Prostate gland (tissue), 2 donors: Measurements from ENCODE around the gene PLEKHO1. TPM values are rescaled to one million over a fixed set of nuclear protein-coding genes. Genes with fewer than 3 reads are reported as not detected.
"Not testable (repeated sequence)": the region's sequence is repeated elsewhere in the genome, so short reads cannot be mapped to it uniquely, and the experiment has no call there.

Experiments used
- DNase-seq: peaks from one replicate; pipeline ENCODE4 v3.0.0-alpha.2; 2019; ENCODE audit warnings: low spot score
- H3K27ac ChIP-seq, 2 donors: fragments of 200-600 bp; sonication (generic); 2 replicates each; pipeline ENCODE4 v1.5.1; 2017 to 2019
- H3K27me3 ChIP-seq: fragments of 200-600 bp; sonication (generic); replicated peaks from 2 replicates; pipeline ENCODE4 v1.5.1; 2019; ENCODE audit not compliant: insufficient read depth
- H3K36me3 ChIP-seq, 2 donors: fragments of 200-600 bp; sonication (generic); 1 replicate in 1 of 2; 2 replicates in 1 of 2; pipeline versions ENCODE4 v1.5.1 to v1.8.1; 2017 to 2019
- H3K4me1 ChIP-seq: fragments of 200-600 bp; sonication (generic); replicated peaks from 2 replicates; pipeline ENCODE4 v1.5.1; 2019
- H3K4me3 ChIP-seq, 2 donors: fragments of 200-600 bp; sonication (generic); 2 replicates each; pipeline ENCODE4 v1.5.1; 2017 to 2019
- H3K9me3 ChIP-seq: fragments of 200-600 bp; sonication (generic); 2 replicates; pipeline ENCODE4 v1.5.1; 2017
- POLR2A ChIP-seq: fragments of 450-650 bp; IDR thresholded peaks from one replicate; pipeline ENCODE4 v1.6.1; 2016; ENCODE audit warnings: antibody characterized with exemption, mild to moderate bottlenecking
- POLR2AphosphoS5 ChIP-seq: sonication (generic); formaldehyde crosslinking; IDR thresholded peaks from one replicate; pipeline ENCODE4 v1.6.1; 2017; ENCODE audit warnings: antibody characterized with exemption
- WGBS: methylation state at CpG from one replicate; pipeline ENCODE4 v1.1.5; 2018; 5-methylcytosine and 5-hydroxymethylcytosine counted together
- intact Hi-C: fragments of 100-400 bp; cut with DNase I; formaldehyde crosslinking; loops from one replicate; pipeline ENCODE4 v1.14.2; 2022
- total RNA-seq, 2 donors: library from RNA; depleted of rRNA; stranded (reverse); fragments of >200 nt; gene quantifications; one replicate each; pipeline ENCODE4 v1.1.0, GENCODE V29; 2016
- TF ChIP-seq, protein P1 (sequence below), 4 experiments: fragments of 200-600 bp in 2 of 4; fragments of 450-650 bp in 2 of 4; sonication (generic) in 2 of 4; IDR thresholded peaks; 1 replicate in 3 of 4; 2 replicates in 1 of 4; pipeline ENCODE4 v1.5.1; 2016 to 2019; ENCODE audit warnings: antibody characterized with exemption in 4 of 4, mild to moderate bottlenecking in 2 of 4, moderate library complexity in 2 of 4

The PLEKHO1 gene
- total RNA-seq, 2 donors from 2014 or later: 33.1 to 75.0 TPM

DNA sequence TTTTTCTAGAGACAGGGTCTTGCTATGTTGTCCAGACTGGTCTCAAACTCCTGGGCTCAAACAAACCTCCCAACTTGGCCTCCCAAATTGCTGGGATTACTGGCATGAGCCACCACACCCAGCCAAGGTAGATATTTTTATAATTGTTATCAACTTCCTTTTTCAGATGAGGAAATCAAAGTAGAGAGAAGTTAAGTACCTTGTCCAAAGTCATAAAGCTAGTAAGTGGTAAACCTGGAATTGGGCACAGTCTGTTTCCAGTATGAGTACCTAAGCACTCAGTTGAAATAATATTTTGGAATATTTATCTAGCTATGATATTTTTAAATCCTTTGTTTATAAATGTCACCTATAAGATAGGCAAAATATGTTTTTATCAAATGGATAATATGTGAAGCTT is 22.3 kb upstream of the PLEKHO1 start:
- TF ChIP-seq POLR2A: no peak
- no peak for TF ChIP-seq POLR2AphosphoS5
- TF ChIP-seq, protein P1, sequence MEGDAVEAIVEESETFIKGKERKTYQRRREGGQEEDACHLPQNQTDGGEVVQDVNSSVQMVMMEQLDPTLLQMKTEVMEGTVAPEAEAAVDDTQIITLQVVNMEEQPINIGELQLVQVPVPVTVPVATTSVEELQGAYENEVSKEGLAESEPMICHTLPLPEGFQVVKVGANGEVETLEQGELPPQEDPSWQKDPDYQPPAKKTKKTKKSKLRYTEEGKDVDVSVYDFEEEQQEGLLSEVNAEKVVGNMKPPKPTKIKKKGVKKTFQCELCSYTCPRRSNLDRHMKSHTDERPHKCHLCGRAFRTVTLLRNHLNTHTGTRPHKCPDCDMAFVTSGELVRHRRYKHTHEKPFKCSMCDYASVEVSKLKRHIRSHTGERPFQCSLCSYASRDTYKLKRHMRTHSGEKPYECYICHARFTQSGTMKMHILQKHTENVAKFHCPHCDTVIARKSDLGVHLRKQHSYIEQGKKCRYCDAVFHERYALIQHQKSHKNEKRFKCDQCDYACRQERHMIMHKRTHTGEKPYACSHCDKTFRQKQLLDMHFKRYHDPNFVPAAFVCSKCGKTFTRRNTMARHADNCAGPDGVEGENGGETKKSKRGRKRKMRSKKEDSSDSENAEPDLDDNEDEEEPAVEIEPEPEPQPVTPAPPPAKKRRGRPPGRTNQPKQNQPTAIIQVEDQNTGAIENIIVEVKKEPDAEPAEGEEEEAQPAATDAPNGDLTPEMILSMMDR (IDR thresholded peaks at IDR 0.05): no peak
- no peak for DNase-seq

DNA sequence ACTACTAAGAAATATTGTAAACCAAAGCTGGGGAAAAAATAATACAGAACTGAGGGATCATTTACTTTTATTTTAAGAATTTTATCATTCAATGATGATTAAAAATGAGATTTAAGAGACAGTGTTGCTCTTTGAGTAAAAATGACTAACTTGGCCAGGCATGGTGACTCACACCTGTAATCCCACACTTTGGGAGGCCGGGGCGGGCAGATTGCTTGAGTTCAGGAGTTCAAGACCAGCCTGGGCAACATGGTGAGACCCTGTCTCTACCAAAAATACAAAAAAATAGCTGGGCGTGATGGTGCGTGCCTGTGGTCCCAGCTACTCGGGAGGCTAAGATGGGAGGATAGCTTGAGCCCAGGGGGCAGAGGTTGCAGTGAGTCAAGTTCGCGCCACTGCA is 21.8 kb upstream of the PLEKHO1 start:
- H3K9me3 ChIP-seq: no peaks in the 10 kb centered on the region
- intact Hi-C loops: no loop called here
- H3K27ac ChIP-seq: no peak overlapping the region
- TF ChIP-seq POLR2A (no peak), POLR2AphosphoS5 (no peak)
- TF ChIP-seq, protein P1 (IDR thresholded peaks at IDR 0.05): no peak
- no peaks in the 10 kb centered on the region for H3K4me1 ChIP-seq
- no peak for DNase-seq
- WGBS: 96% methylated on average over 7 of the region's 7 CpGs
- no peak overlapping the region for H3K4me3 ChIP-seq
- no peaks in the 10 kb centered on the region for H3K27me3 ChIP-seq
- H3K36me3 ChIP-seq: no peaks in the 10 kb centered on the region

More for the DNA sequence above, 22.3 kb upstream of the PLEKHO1 start:
- Histone ChIP-seq H3K4me1 (no peaks in the 10 kb centered on the region), H3K4me3 (no peak overlapping the region), H3K27ac (no peak overlapping the region), H3K27me3 (no peaks in the 10 kb centered on the region), H3K9me3 (no peaks in the 10 kb centered on the region), H3K36me3 (no peaks in the 10 kb centered on the region)
- intact Hi-C loops: no loop called here

DNA sequence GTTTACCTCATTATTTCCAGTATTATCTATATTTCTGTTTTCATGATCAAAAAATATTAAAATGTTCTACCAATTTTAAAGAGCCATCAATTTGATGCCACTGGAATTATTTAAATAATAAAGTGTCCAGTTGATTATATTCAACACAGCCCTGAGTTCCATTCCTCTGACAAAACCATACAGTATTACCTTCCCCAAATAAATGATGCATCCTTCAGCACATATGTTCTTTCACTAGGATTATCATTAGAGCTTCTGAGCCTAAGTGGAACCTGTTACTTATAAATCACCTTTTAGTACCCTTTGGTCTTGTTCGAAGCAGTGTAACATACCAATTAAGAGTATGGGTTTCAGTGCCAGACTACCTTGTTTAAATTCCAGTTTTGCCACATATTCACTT is 17.3 kb upstream of the PLEKHO1 start:
- Histone ChIP-seq H3K27ac (no peak overlapping the region), H3K27me3 (no peaks in the 10 kb centered on the region), H3K9me3 (no peaks in the 10 kb centered on the region), H3K4me1 (no peaks in the 10 kb centered on the region), H3K36me3 (no peaks in the 10 kb centered on the region), H3K4me3 (no peak overlapping the region)
- intact Hi-C loops: no loop called here
- WGBS: 77% methylated on average over 1 of the region's 1 CpG
- no peak for DNase-seq
- TF ChIP-seq POLR2AphosphoS5 (no peak), POLR2A (no peak)
- TF ChIP-seq, protein P1 (IDR thresholded peaks at IDR 0.05): no peak

DNA sequence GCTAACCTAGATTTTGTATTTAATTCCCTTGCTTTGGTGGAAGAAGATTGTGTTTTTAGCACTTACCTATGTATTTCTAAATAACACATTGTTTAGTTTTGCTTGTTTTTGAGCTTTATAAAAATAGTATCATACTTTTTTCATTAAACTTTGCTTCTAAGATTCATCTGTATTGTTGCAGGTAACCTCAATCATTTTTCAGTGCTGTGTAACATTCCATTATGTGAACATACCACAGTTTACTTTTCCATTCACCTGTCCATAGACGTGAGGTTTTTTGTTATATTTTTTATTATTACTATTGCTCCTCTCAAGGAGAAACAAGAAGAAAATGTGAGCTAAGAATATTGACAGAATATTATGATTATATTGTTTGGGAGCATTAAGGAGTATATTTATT is 15.2 kb upstream of the PLEKHO1 start:
- WGBS: 91% methylated on average over 1 of the region's 1 CpG
- intact Hi-C loops: no loop called here
- no peaks in the 10 kb centered on the region for H3K9me3 ChIP-seq

DNA sequence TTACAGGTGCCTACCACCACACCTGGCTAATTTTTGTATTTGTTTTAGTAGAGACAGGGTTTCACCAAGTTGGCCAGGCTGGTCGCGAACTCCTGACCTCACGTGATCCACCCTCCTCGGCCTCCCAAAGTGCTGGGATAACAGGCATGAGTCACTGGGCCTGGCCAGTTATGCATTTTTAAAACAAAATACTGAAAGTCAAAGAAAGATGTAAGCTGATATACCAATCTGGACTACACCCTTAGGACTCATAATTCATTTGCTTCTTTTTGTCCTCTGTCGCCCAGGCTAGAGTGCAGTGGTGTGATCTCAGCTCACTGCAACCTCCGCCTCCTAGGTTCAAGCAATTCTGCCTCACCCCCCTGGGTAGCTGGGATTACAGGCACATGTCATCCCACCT is 14.3 kb upstream of the PLEKHO1 start:
- 92% methylated on average over 6 of the region's 6 CpGs for WGBS
- intact Hi-C loops, H3K36me3 ChIP-seq, H3K27ac ChIP-seq, DNase-seq, H3K9me3 ChIP-seq, H3K4me1 ChIP-seq, H3K4me3 ChIP-seq, H3K27me3 ChIP-seq: not testable (repeated sequence)

More for the DNA sequence above, 15.2 kb upstream of the PLEKHO1 start:
- Histone ChIP-seq H3K4me1 (no peaks in the 10 kb centered on the region), H3K36me3 (no peaks in the 10 kb centered on the region), H3K27me3 (no peaks in the 10 kb centered on the region), H3K27ac (no peak overlapping the region), H3K4me3 (no peak overlapping the region)
- no peak for TF ChIP-seq POLR2AphosphoS5
- no peak for TF ChIP-seq POLR2A
- TF ChIP-seq, protein P1 (IDR thresholded peaks at IDR 0.05): no peak
- DNase-seq: no peak
